T-helper 1 cell treated with Interleukin-12 subunit alpha and Interleukin-12 subunit beta and Interleukin-4 antibody, amounts not matched to agents 30 μg/mL and 1 μg/mL, for 36 hours (primary cell): ENCODE results near the gene SYP.
A peak's percentile ranks its signal among the peaks of the same experiment; 100 is the strongest.

Source experiments
- H3K27ac Mint-ChIP-seq: one replicate; pipeline ENCODE4 v1.8.0; 2021; ENCODE audit warnings: mild to moderate bottlenecking, mixed read lengths
- H3K27me3 Mint-ChIP-seq: one replicate; pipeline ENCODE4 v1.8.0; 2021; ENCODE audit warnings: low read depth, mixed read lengths
- H3K36me3 Mint-ChIP-seq: one replicate; pipeline ENCODE4 v1.8.0; 2021; ENCODE audit warnings: low read depth, mixed read lengths
- H3K4me1 Mint-ChIP-seq: one replicate; pipeline ENCODE4 v1.8.0; 2021; ENCODE audit warnings: low read depth, mixed read lengths
- H3K4me3 Mint-ChIP-seq: one replicate; pipeline ENCODE4 v1.8.0; 2021; ENCODE audit warnings: mild to moderate bottlenecking, moderate library complexity, mixed read lengths
- H3K9me3 Mint-ChIP-seq: one replicate; pipeline ENCODE4 v1.8.0; 2021; ENCODE audit warnings: mixed read lengths

Gene SYP

GRCh38 chrX:49209434-49210251, 9.7 kb upstream of the SYP start:
- Mint-ChIP-seq H3K4me1 (no peaks in the 10 kb centered on the region), H3K9me3 (no peaks in the 10 kb centered on the region), H3K27ac (no peak overlapping the region), H3K27me3 (no peaks in the 10 kb centered on the region), H3K36me3 (no peaks in the 10 kb centered on the region), H3K4me3 (no peak overlapping the region)

GRCh38 chrX:49208399-49208798, 8.4 kb upstream of the SYP start:
- H3K9me3 Mint-ChIP-seq: no peaks in the 10 kb centered on the region
- no peak overlapping the region for H3K4me3 Mint-ChIP-seq
- H3K27me3 Mint-ChIP-seq: peaks cover 4% of the 10 kb centered on the region
- no peak overlapping the region for H3K27ac Mint-ChIP-seq
- H3K36me3 Mint-ChIP-seq: no peaks in the 10 kb centered on the region
- no peaks in the 10 kb centered on the region for H3K4me1 Mint-ChIP-seq

- H3K9me3 Mint-ChIP-seq: no peaks in the 10 kb centered on the region
- no peak overlapping the region for H3K27ac Mint-ChIP-seq
- H3K27me3 Mint-ChIP-seq: peaks cover 4% of the 10 kb centered on the region
- no peak overlapping the region for H3K4me3 Mint-ChIP-seq
- H3K4me1 Mint-ChIP-seq: peaks cover 3% of the 10 kb centered on the region
- no peaks in the 10 kb centered on the region for H3K36me3 Mint-ChIP-seq
These were observed 6.5 kb upstream of the SYP start for GRCh38 chrX:49206543-49206942.

- H3K27ac Mint-ChIP-seq: no peak overlapping the region
- peaks cover 4% of the 10 kb centered on the region for H3K27me3 Mint-ChIP-seq
- H3K4me1 Mint-ChIP-seq: peaks cover 5% of the 10 kb centered on the region
- H3K9me3 Mint-ChIP-seq: no peaks in the 10 kb centered on the region
- H3K36me3 Mint-ChIP-seq: no peaks in the 10 kb centered on the region
- H3K4me3 Mint-ChIP-seq: no peak overlapping the region
These were observed 5.5 kb upstream of the SYP start for GRCh38 chrX:49205443-49205842.

- Mint-ChIP-seq H3K4me3 (no peak overlapping the region), H3K27ac (no peak overlapping the region), H3K9me3 (no peaks in the 10 kb centered on the region)
These were observed 4.7 kb upstream of the SYP start for GRCh38 chrX:49204709-49205108.

GRCh38 chrX:49204017-49204416, 4.0 kb upstream of the SYP start:
- H3K4me1 Mint-ChIP-seq: peaks cover 5% of the 10 kb centered on the region
- H3K27ac Mint-ChIP-seq: no peak overlapping the region
- H3K9me3 Mint-ChIP-seq: no peaks in the 10 kb centered on the region
- no peak overlapping the region for H3K4me3 Mint-ChIP-seq
- H3K27me3 Mint-ChIP-seq: peaks cover 4% of the 10 kb centered on the region
- no peaks in the 10 kb centered on the region for H3K36me3 Mint-ChIP-seq

More at GRCh38 chrX:49204709-49205108, 4.7 kb upstream of the SYP start:
- Mint-ChIP-seq H3K27me3 (peaks cover 4% of the 10 kb centered on the region), H3K4me1 (peaks cover 5% of the 10 kb centered on the region), H3K36me3 (no peaks in the 10 kb centered on the region)

- Mint-ChIP-seq H3K4me3 (no peak overlapping the region), H3K27ac (no peak overlapping the region)
These were observed 3.5 kb upstream of the SYP start for GRCh38 chrX:49203536-49203935.

GRCh38 chrX:49202022-49202421, 2.0 kb upstream of the SYP start:
- Mint-ChIP-seq H3K4me1 (peaks cover 12% of the 10 kb centered on the region), H3K27me3 (peaks cover 10% of the 10 kb centered on the region), H3K27ac (no peak overlapping the region), H3K9me3 (no peaks in the 10 kb centered on the region), H3K4me3 (no peak overlapping the region), H3K36me3 (no peaks in the 10 kb centered on the region)

More at GRCh38 chrX:49203536-49203935, 3.5 kb upstream of the SYP start:
- peaks cover 5% of the 10 kb centered on the region for H3K4me1 Mint-ChIP-seq
- no peaks in the 10 kb centered on the region for H3K9me3 Mint-ChIP-seq
- H3K27me3 Mint-ChIP-seq: peaks cover 5% of the 10 kb centered on the region
- H3K36me3 Mint-ChIP-seq: no peaks in the 10 kb centered on the region

GRCh38 chrX:49199315-49199595, 738 bp downstream of the SYP start:
- Mint-ChIP-seq H3K9me3 (no peaks in the 10 kb centered on the region), H3K27ac (no peak overlapping the region), H3K4me1 (peaks cover 12% of the 10 kb centered on the region), H3K27me3 (peaks cover 10% of the 10 kb centered on the region), H3K36me3 (no peaks in the 10 kb centered on the region), H3K4me3 (peak overlapping the region; percentile 29)

- Mint-ChIP-seq H3K9me3 (no peaks in the 10 kb centered on the region), H3K27ac (peak overlapping the region; percentile 8), H3K4me3 (peak overlapping the region; percentile 29)
These were observed 1.3 kb downstream of the SYP start for GRCh38 chrX:49198540-49199314.

GRCh38 chrX:49197543-49198087, 2.4 kb downstream of the SYP start:
- Mint-ChIP-seq H3K4me3 (no peak overlapping the region), H3K9me3 (no peaks in the 10 kb centered on the region), H3K36me3 (no peaks in the 10 kb centered on the region), H3K4me1 (peaks cover 21% of the 10 kb centered on the region), H3K27ac (no peak overlapping the region), H3K27me3 (peaks cover 6% of the 10 kb centered on the region)

More at GRCh38 chrX:49198540-49199314, 1.3 kb downstream of the SYP start:
- H3K4me1 Mint-ChIP-seq: peaks cover 15% of the 10 kb centered on the region
- H3K36me3 Mint-ChIP-seq: no peaks in the 10 kb centered on the region
- peaks cover 6% of the 10 kb centered on the region for H3K27me3 Mint-ChIP-seq

- Mint-ChIP-seq H3K27ac (peak overlapping the region; percentile 16), H3K27me3 (peaks cover 6% of the 10 kb centered on the region), H3K4me1 (peaks cover 29% of the 10 kb centered on the region), H3K9me3 (no peaks in the 10 kb centered on the region), H3K36me3 (no peaks in the 10 kb centered on the region), H3K4me3 (peak overlapping the region; percentile 2)
These were observed 6.4 kb downstream of the SYP start for GRCh38 chrX:49193542-49193964.

- Mint-ChIP-seq H3K4me3 (peak overlapping the region; percentile 54), H3K36me3 (no peaks in the 10 kb centered on the region), H3K9me3 (no peaks in the 10 kb centered on the region), H3K27ac (peak overlapping the region; percentile 22), H3K4me1 (peaks cover 26% of the 10 kb centered on the region), H3K27me3 (no peaks in the 10 kb centered on the region)
These were observed 7.2 kb downstream of the SYP start for GRCh38 chrX:49192722-49193328.

GRCh38 chrX:49191574-49192011, 8.4 kb downstream of the SYP start:
- Mint-ChIP-seq H3K4me1 (peaks cover 26% of the 10 kb centered on the region), H3K4me3 (peak overlapping the region; percentile 96), H3K9me3 (no peaks in the 10 kb centered on the region), H3K27me3 (no peaks in the 10 kb centered on the region), H3K36me3 (no peaks in the 10 kb centered on the region), H3K27ac (peak overlapping the region; percentile 93)
